Body of pancreas (tissue), 4 donors: ENCODE results near the gene ATP7B.

Experiments used
- POLR2A ChIP-seq, 3 donors: fragments of 450-650 bp; IDR thresholded peaks; one replicate each; pipeline ENCODE4 v1.6.1; 2016; ENCODE audit warnings: antibody characterized with exemption in 3 of 3, mild to moderate bottlenecking in 2 of 3
- TF ChIP-seq, protein P1 (sequence below), 7 experiments: fragments of 450-650 bp in 4 of 7; fragments of 200-600 bp in 3 of 7; sonication (generic) in 3 of 7; IDR thresholded peaks; one replicate each; pipeline ENCODE4 v1.5.1; 2016 to 2019; ENCODE audit warnings: antibody characterized with exemption in 7 of 7

DNA sequence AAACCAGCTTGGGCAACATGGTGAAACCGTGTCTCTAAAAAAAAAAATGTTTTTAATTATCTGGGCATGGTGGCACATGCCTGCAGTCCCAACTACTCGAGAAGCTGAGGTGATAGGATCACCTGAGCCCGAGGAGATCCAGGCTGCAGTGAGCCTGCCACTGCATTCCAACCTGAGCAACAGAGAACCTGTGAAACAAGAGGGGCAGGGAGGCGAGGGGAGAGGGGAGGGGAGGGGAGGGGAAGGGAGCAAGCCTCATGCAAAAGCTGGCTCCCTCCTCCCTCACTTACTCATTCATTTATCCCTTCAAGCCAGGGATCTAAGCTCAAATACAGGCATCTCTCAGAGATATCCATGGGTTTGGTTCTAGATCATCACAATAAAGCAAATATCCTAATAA, 8.9 kb downstream of the ATP7B start:
- TF ChIP-seq, protein P1, sequence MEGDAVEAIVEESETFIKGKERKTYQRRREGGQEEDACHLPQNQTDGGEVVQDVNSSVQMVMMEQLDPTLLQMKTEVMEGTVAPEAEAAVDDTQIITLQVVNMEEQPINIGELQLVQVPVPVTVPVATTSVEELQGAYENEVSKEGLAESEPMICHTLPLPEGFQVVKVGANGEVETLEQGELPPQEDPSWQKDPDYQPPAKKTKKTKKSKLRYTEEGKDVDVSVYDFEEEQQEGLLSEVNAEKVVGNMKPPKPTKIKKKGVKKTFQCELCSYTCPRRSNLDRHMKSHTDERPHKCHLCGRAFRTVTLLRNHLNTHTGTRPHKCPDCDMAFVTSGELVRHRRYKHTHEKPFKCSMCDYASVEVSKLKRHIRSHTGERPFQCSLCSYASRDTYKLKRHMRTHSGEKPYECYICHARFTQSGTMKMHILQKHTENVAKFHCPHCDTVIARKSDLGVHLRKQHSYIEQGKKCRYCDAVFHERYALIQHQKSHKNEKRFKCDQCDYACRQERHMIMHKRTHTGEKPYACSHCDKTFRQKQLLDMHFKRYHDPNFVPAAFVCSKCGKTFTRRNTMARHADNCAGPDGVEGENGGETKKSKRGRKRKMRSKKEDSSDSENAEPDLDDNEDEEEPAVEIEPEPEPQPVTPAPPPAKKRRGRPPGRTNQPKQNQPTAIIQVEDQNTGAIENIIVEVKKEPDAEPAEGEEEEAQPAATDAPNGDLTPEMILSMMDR (IDR thresholded peaks at IDR 0.05): no peak
- no peak for TF ChIP-seq POLR2A (IDR thresholded peaks at IDR 0.05)
